ENCODE measurements around the gene LRIT2.

LRIT2 gene

DNA sequence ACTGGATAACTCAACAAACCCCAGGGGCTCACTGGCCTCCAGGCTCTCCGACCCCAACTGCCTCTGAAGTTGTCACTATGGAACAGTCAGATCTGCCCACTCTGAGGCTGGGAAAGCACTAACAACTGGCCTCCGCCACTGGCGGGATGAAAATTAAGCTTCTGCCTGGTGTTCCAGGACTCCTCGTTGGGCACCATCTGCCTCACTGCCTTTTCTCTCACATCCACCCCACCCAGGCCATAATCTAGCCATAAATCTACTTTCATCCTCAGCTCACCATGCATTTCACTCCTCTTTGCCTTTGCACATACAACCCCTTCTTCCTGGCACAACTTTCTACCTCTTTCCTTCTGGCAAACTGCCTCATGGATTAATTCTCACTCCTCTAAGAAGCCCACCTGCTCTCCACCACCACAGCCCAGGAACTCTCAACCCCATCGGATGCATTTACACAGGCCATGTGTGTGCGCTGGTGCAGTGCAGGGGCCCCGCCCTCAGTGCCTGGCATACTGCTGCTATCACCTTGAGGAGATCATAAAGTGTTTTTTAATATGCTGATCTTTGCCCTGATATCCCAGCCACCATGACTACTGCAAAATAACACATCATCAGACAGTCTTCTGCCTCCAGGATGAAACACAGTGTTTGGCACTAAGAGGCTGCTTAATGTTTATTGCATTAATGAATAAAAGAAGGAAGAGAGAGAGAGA, 27.0 kb downstream of the LRIT2 start:
- in situ Hi-C loops (cut with HindIII; ENCODE audit: low pct_unique_long_range_greater_than_20kb, low sequenced_read_pairs), result no loop called here
- no peak for DNase-seq (ENCODE audit: low read depth in 1 of 2, low spot score in 1 of 2)
- no peak for TF ChIP-seq JUND (IDR thresholded peaks at IDR 0.05; ENCODE audit: low read depth)

- in situ Hi-C loops (cut with HindIII; ENCODE audit: low pct_unique_long_range_greater_than_20kb, low sequenced_read_pairs), result no loop called here
- DNase-seq (ENCODE audit: low read depth in 1 of 2, low spot score in 1 of 2), result no peak
- TF ChIP-seq JUND (IDR thresholded peaks at IDR 0.05; ENCODE audit: low read depth), result no peak
Observed at GRCh38 chr10:84197643-84198042, 27.7 kb downstream of the LRIT2 start.

GRCh38 chr10:84196941-84197340, 28.4 kb downstream of the LRIT2 start:
- in situ Hi-C loops (cut with HindIII; ENCODE audit: low pct_unique_long_range_greater_than_20kb, low sequenced_read_pairs), result no loop called here
- no peak for TF ChIP-seq JUND (IDR thresholded peaks at IDR 0.05; ENCODE audit: low read depth)
- no peak for DNase-seq (ENCODE audit: low read depth in 1 of 2, low spot score in 1 of 2)

DNA sequence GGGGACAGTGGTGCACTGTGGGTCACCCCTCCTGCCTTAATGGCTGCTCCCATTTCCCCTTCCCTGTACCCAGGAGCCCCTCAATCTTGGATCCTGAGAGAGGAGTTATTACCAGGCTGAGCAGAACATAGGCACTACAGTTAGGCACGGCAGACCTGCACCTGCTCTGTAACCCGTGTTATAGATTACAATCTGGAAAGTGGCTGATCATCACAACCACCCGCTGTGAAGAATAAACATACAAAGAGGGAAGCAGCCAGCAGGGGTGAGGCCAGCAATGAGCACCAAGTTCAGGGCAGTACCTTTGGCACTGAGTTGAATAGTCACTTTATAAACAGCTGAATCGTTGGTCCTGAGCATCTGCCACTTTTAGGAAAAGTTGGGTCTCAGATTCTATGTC, 29.3 kb downstream of the LRIT2 start:
- DNase-seq (ENCODE audit: low read depth in 1 of 2, low spot score in 1 of 2), result peak; percentile 53 to 73
- no peak for TF ChIP-seq JUND (IDR thresholded peaks at IDR 0.05; ENCODE audit: low read depth)
- in situ Hi-C loops (cut with HindIII; ENCODE audit: low pct_unique_long_range_greater_than_20kb, low sequenced_read_pairs), result no loop called here

- in situ Hi-C loops (cut with HindIII; ENCODE audit: low pct_unique_long_range_greater_than_20kb, low sequenced_read_pairs), result no loop called here
- no peak for TF ChIP-seq JUND (IDR thresholded peaks at IDR 0.05; ENCODE audit: low read depth)
- no peak for DNase-seq (ENCODE audit: low read depth in 1 of 2, low spot score in 1 of 2)
Observed at GRCh38 chr10:84195044-84195830, 30.1 kb downstream of the LRIT2 start.

- no peak for DNase-seq (ENCODE audit: low read depth in 1 of 2, low spot score in 1 of 2)
- TF ChIP-seq JUND (IDR thresholded peaks at IDR 0.05; ENCODE audit: low read depth), result no peak
- in situ Hi-C loops (cut with HindIII; ENCODE audit: low pct_unique_long_range_greater_than_20kb, low sequenced_read_pairs), result no loop called here
Observed at GRCh38 chr10:84194424-84195043, 30.8 kb downstream of the LRIT2 start, which contains the start of gene CDHR1. Gene CDHR1, plus strand, starts transcription at chr10:84194537. Its CDS starts 224 bp downstream, at chr10:84194761.

DNA sequence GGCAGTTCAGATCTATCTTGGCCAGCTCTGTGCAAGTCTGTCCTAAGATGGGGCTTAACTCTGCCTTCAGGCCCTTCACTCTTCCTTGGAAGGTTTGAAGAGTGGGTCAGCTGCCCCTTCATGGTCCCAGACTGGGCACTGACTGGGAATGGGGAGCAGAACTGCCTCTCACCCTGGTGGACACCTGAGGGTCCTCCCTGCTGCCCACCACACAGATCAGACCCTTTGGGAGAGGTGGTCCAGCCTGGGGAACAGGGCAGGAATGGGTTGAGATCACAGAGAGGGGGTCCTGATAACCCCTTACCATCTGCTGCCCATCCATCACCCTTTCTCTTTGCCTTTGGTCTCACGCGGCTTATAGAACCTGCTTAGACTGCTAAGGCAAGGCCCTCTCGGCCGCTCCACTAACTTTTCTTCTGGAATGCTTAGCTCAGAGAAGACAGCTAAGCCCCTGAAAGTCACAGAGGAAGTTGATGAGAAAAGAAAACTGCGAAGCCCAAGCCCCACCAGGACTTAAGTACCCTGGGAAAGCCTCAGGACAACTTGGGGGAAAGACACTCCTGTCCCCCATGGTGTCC, 31.4 kb downstream of the LRIT2 start:
- no peak for TF ChIP-seq JUND (IDR thresholded peaks at IDR 0.05; ENCODE audit: low read depth)
- in situ Hi-C loops (cut with HindIII; ENCODE audit: low pct_unique_long_range_greater_than_20kb, low sequenced_read_pairs), result no loop called here
- DNase-seq (ENCODE audit: low read depth in 1 of 2, low spot score in 1 of 2), result no peak

- in situ Hi-C loops (cut with HindIII; ENCODE audit: low pct_unique_long_range_greater_than_20kb, low sequenced_read_pairs), result no loop called here
- DNase-seq (ENCODE audit: low read depth in 1 of 2, low spot score in 1 of 2), result no peak
- no peak for TF ChIP-seq JUND (IDR thresholded peaks at IDR 0.05; ENCODE audit: low read depth)
Observed at GRCh38 chr10:84193327-84193726, 32.0 kb downstream of the LRIT2 start.

DNA sequence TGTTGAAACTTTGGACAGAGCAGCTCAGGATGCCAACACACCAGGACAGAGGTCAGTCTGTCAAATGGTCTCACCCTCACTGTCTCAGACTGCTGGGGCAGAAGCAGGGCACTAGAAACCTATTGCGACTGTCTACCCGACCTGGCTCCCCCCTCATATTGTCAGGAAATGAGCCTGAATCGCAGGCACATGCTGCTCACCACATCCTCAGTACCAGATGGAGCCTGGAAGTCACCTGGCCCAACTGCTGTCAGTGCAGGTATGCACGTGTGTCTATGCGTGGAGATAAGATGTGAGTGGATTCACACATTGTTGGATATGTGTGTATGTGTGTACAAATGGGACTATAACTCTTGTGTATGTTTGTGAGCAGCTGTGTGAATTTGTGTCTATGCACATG, 34.2 kb downstream of the LRIT2 start:
- in situ Hi-C loops (cut with HindIII; ENCODE audit: low pct_unique_long_range_greater_than_20kb, low sequenced_read_pairs), result no loop called here

DNA sequence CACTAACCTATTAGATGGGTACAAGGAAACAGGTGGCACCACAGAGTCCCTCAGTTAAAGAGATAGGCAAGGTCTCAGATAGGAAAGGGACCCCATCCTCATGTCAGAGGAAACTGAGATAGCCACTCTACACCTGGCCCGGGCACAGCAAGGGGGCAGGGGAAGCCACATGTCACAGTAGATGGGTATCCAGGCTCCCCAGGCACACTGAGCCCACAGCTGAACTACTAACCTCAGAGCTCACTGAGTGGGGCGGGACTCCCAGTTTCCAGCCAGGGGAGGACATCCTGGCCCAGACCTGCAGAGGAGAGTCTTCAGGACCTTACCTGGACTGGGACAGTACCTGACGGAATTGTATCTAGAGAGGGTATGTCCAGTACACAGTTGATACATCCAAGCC, 34.7 kb downstream of the LRIT2 start:
- in situ Hi-C loops (cut with HindIII; ENCODE audit: low pct_unique_long_range_greater_than_20kb, low sequenced_read_pairs), result no loop called here
- no peak for TF ChIP-seq JUND (IDR thresholded peaks at IDR 0.05; ENCODE audit: low read depth)
- no peak for DNase-seq (ENCODE audit: low read depth in 1 of 2, low spot score in 1 of 2)

More for the DNA sequence above, 34.2 kb downstream of the LRIT2 start:
- TF ChIP-seq JUND (IDR thresholded peaks at IDR 0.05; ENCODE audit: low read depth), result no peak
- DNase-seq (ENCODE audit: low read depth in 1 of 2, low spot score in 1 of 2), result no peak

- in situ Hi-C loops (cut with HindIII; ENCODE audit: low pct_unique_long_range_greater_than_20kb, low sequenced_read_pairs), result no loop called here
- DNase-seq (ENCODE audit: low read depth in 1 of 2, low spot score in 1 of 2), result no peak
- TF ChIP-seq JUND (IDR thresholded peaks at IDR 0.05; ENCODE audit: low read depth), result no peak
Observed at GRCh38 chr10:84188815-84189214, 36.5 kb downstream of the LRIT2 start.

- DNase-seq (ENCODE audit: low read depth in 1 of 2, low spot score in 1 of 2), result no peak
- in situ Hi-C loops (cut with HindIII; ENCODE audit: low pct_unique_long_range_greater_than_20kb, low sequenced_read_pairs), result no loop called here
- TF ChIP-seq JUND (IDR thresholded peaks at IDR 0.05; ENCODE audit: low read depth), result no peak
Observed at GRCh38 chr10:84185526-84186175, 39.7 kb downstream of the LRIT2 start.
